Measurements from ENCODE around the gene ARVCF. TPM values are rescaled to one million over a fixed set of nuclear protein-coding genes. Genes with fewer than 3 reads are reported as not detected.
"Not testable (repeated sequence)": the region's sequence is repeated elsewhere in the genome, so short reads cannot be mapped to it uniquely, and the experiment has no call there.

ARVCF gene
- total RNA-seq, 1 experiment from 2014 or later: 219 TPM

- DNase-seq (ENCODE audit: low spot score): no peak
These were observed 78.8 kb downstream of the ARVCF start for GRCh38 chr22:19937616-19938473.

- DNase-seq (ENCODE audit: low spot score): no peak
These were observed 80.1 kb downstream of the ARVCF start for GRCh38 chr22:19936513-19936912.

- DNase-seq (ENCODE audit: low spot score): not testable (repeated sequence)
These were observed 81.4 kb downstream of the ARVCF start for GRCh38 chr22:19935123-19935718.

DNA sequence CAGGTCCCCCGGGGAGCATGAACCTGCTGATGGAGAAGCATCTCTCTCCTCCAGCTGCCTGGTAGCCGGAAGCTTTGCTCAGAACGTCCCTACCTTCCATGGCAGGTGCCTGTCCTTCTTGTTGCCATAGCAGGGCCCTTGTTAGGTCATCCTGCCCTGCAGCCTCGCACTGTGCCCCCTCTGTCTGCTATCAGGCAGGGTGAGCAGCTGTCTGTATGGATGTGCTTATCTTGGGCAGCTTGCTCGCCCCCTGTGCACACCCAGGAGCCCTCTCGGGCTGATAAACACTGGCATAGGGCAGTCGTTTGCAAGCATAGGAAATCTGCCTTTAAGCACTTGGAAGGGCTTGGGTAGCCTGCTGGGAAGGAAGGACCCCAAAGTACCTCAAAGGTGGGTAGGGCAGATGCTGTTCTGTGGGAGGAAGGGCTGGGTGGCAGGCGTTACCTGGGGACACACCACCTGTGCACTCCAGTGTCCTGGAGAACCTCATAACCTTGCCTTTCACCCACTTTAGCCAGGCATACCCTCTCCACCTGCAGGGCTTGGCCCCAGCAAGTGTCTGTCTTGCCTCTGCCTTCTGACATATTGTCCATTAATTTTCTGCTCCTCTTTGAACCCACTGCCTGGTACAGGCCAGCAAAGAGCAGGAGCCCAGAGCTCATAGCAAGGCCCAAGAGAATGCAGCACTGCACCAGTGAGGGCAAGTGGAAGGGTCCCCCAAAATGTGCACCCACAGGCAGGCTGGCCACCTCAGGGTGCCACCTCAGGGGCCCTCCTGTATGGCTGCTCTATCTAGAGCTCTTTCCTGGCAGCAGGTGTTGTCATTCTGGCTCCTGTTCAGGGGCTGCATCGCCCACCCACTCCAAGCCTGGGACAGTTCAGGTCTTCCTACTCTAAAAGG is 83.0 kb downstream of the ARVCF start:
- DNase-seq (ENCODE audit: low spot score): no peak

DNA sequence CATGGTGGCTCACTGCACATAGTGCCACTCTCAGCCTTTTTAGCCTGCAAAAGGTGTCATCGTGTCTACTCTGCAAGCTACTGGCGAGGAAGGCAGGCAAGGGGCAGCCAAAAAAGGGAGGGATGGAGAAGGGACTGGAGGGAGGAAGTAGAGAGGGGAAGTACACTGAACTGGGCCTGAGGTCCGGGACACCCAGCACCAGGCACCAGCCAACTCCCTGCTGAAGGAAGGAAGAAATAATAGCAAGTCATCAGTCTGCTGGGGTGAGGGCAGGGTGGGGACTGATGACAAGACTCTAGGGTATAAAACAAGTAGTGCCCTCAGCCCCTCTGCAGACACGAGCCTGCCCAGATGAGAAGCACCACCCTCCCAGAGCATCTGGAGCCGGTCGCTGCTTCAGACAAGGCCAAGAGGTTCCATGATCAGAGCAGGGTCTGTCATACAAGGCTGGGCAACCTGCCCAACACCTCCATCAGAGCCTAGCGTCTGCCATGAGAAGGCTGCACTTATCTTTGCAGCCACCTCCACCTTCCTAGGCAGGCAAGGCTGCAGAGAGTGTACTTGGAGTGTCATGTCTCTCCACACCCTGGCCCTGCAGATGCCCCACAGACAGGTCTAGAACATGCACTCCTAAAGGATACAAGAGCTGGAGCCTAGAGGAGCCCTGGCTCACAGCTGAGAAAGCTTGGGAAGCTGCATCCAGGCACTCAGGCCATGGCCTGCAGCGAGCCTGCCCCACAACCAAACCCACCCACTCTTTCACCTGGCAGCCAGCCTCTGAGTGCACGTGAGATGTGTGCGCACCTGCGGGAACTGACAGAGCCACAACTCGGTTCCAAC is 84.0 kb downstream of the ARVCF start:
- DNase-seq (ENCODE audit: low spot score): no peak

GRCh38 chr22:19931514-19931913 is 85.1 kb downstream of the ARVCF start:
- no peak for DNase-seq (ENCODE audit: low spot score)

DNA sequence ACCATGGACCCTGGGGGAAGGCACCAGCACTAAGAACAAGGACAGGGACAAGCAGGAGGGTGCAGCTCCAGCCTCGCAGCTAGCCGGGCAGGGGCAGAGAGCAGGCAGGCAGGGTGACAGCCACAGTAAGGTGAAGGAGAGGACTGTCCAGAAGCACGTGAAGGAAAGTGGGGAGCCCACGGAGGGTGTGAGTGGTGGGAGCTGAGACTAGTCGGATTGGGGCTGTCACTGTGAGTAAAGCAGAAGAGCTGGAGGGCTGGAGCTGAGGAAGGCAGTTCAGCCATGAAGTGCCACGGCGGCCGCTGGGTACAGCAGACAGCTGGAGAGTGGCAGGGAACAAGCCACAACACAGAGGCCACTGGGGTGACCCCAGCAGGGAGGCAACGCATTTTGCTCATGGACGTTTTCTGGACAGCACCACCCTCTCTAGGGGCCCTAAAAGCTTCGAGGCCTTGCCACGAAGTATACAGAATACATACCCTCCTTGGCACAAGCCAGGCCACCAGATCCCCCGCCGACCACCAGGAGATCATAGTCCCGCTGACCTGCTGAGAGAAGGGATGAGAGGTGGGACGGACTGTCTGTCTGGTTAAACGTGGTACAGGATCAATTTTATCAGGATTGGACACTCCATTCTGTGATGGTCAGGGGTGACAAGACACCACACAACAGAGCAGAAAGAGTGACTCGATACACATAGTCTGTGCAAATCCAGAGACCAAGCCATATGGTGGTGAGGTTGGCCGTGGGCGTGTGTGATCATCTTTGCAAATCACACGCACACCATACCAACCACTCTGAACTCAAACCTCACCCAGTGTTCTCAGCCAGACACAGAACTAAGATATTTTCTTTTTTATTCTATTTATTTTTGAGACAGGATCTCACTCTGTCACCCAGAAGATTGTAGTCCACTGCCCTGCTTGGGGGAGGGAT is 85.8 kb downstream of the ARVCF start:
- DNase-seq (ENCODE audit: low spot score): no peak

DNA sequence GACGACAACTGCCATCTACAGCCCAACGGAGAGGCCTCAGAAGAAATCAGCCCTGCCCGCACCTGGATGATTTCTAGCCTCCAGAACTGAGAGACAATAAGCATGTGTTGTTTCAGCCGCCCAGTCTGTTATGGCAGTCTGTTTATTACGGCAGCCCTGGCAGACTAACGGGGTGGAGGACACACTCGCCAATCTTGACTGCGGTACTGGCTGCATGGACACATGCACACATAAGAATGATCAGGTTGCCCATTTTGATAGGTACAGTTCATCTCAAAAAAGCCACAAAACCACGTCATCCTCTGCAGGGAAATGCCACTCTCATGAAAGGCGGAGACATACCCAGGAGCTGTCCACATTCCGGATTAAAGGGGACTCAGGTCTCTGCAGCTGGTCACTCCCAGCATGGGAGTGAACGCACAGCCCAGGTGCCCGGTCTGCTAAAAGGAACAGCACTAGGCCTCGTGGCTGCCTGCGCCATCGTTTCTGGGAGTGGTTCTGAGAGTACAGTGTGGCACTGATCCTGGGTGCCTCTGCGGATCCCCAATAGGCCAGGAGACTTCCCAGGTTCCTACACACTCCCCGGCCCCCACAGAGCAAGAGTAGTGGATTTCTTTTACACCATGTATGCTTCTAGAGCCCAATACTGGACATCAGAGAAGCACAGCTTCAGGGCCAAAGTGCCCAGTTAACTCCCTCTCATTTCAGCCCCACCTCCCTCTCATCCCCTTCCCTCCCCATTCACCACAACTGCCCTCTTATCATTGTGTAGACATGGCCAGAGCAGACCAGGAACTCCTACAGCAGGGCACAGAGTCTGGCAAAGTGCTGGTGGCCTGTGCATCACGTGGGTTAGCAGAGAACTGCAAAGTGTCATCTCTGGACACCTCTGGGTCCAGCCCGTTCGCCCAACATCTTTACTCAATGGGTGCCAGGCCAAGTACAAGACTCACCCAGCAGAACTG is 86.8 kb downstream of the ARVCF start:
- DNase-seq (ENCODE audit: low spot score): no peak

DNA sequence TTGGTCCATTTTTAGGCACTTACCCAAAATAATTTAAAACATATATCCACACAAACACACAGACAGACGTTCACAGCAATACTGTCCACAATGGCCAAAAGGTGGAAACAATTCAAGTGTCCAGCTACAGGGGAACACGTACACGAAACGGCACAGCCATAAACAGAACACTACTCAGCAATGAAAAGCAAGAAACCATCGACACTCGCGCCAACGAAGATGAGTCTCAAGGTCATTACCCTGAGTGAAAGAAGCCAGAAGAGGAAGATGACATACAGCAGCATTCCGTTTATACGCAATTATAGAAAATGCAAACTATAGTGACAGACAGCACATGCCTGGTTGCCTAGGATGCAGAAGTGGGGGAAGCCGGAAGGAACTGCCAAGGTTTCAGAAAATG is 88.4 kb downstream of the ARVCF start:
- no peak for DNase-seq (ENCODE audit: low spot score)

DNA sequence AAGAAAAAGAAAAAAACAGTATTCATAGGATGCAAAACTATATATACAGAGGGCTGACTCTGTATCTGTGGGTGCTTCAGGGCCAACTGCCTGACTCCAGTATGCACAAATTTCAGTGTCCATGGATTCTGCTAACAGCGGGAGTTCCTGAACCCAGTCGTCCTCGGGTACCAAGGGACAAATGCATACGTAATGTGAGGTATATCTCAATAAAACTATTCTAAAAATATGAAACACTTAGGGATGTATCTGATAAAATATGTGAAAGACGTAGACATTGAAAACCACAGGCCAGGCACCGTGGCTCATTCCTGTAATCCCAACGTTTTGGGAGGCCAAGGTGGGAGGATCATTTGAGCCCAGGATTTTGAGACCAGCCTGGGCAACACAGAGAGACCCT is 88.9 kb downstream of the ARVCF start:
- DNase-seq (ENCODE audit: low spot score): no peak

DNA sequence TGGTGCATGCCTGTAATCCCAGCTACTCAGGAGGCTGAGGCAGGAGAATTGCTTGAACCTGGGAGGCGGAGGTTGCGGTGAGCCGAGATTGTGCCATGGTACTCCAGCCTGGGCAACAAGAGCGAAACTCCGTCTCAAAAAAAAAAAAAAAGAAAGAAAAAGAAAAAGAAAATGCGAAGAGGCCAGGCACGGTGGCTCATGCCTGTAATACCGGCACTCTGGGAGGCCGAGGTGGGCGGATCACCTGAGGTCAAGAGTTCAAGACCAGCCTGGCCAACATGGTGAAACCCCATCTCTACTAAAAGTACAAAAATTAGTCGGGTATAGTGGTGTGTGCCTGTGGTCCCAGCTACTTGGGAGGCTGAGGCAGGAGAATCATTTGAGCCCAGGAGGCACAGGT is 90.6 kb downstream of the ARVCF start:
- DNase-seq (ENCODE audit: low spot score): not testable (repeated sequence)

GRCh38 chr22:19923914-19924513 is 92.6 kb downstream of the ARVCF start:
- DNase-seq (ENCODE audit: low spot score): no peak

DNA sequence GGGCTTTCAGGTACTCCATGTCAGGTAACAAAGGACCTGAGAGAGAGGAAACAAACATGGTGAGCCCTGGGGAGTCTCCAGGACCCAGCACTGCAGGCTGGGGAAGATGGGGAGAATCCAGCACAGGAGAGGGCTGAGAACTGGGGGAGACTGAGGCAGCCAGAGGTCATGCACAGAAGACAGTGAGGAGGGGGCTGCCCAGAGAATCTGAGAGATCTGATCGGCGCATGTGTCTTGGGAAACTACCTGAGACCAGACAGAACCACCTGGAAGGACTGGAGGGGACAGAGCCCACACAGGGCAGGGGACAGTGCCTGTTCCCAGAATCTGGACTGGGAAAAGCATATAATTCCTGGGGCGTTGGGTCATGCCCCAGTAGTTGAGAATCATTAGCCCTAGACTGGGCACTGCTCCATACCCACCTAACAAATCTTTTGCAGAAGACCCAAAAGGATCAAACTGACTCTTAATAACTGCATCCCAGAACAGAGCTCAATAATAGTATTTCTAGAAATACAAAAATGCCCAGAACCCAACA is 95.0 kb downstream of the ARVCF start:
- DNase-seq (ENCODE audit: low spot score): no peak

Small RNA genes lying within 50 kb of the gene (small RNA-seq; reads per million reads assigned to genes)
- gene MIR185: 0.86 reads per million, percentile 25 among the genes with 10 or more reads in this experiment

Other genes starting within 250 kb of the ARVCF start
- 96.1 and 115 TPM in 2 replicates for gene GNB1L, start 161.9 kb downstream of the ARVCF start, total RNA-seq (2014; rRNA removed; shearing (Covaris generic))
- gene RTL10, start 161.9 kb downstream of the ARVCF start, total RNA-seq (2014; rRNA removed; shearing (Covaris generic)): 37.9 and 42.8 TPM in 2 replicates
- 665 and 669 TPM in 2 replicates for gene COMT, start 75.1 kb downstream of the ARVCF start, total RNA-seq (2014; rRNA removed; shearing (Covaris generic))
- 88.4 and 95.8 TPM in 2 replicates for gene TXNRD2, start 75.0 kb downstream of the ARVCF start, total RNA-seq (2014; rRNA removed; shearing (Covaris generic))
- gene TANGO2, start 4.3 kb upstream of the ARVCF start, total RNA-seq (2014; rRNA removed; shearing (Covaris generic)): 71.9 and 88.2 TPM in 2 replicates
- gene DGCR8, start 63.4 kb upstream of the ARVCF start, total RNA-seq (2014; rRNA removed; shearing (Covaris generic)): 74.9 and 87.2 TPM in 2 replicates
- 978 and 1,308 TPM in 2 replicates for gene RANBP1, start 99.3 kb upstream of the ARVCF start, total RNA-seq (2014; rRNA removed; shearing (Covaris generic))
- gene TRMT2A, start 100.4 kb upstream of the ARVCF start, total RNA-seq (2014; rRNA removed; shearing (Covaris generic)): 241 and 278 TPM in 2 replicates
- gene ZDHHC8, start 115.0 kb upstream of the ARVCF start, total RNA-seq (2014; rRNA removed; shearing (Covaris generic)): 62.9 and 94.8 TPM in 2 replicates
- gene CCDC188, start 134.2 kb upstream of the ARVCF start, total RNA-seq (2014; rRNA removed; shearing (Covaris generic)): 0.20 and 0.34 TPM in 2 replicates

Data from HT-29 (cell line).